ENCODE results near the gene AIMP2.

DNA sequence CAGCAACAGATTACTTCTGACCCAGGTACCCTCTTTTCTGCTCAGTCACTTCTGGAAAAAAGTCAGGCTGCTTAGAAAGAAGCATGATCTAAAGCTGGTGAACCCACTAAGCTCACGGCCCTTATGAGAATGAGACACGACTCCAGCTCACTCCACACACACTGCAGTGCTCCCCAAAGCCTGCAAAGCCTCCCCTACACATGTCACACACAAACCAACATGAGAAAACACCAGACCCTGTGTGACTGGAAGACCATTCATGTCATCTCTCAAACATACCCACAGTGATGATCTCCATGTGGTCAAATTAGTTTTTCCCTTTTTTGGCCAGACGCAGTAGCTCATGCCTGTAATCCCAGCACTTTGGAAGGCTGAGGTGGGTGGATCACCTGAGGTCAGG lies 22.5 kb downstream of the AIMP2 start:
- TF ChIP-seq ZNF274 (IDR thresholded peaks at IDR 0.05; ENCODE audit: low read depth, low read length) (no peak), SUZ12 (IDR thresholded peaks at IDR 0.05; ENCODE audit: extremely low read depth, insufficient read depth, insufficient read length) (no peak), YY1 (IDR thresholded peaks at IDR 0.05; ENCODE audit: insufficient read depth, insufficient read length) (no peak)
